Transverse colon (tissue), 4 donors: ENCODE results near the gene MAP3K1. TPM values are rescaled to one million over a fixed set of nuclear protein-coding genes. Genes with fewer than 3 reads are reported as not detected.
A peak's percentile ranks its signal among the peaks of the same experiment; 100 is the strongest.

Experiments used
- DNase-seq: peaks from one replicate; pipeline ENCODE4 v3.0.0-alpha.2; 2019
- H3K27ac ChIP-seq, 4 donors: fragments of 200-600 bp; sonication (generic); 2 replicates each; pipeline ENCODE4 v1.5.1; 2016 to 2018; ENCODE audit warnings: inconsistent platforms in 4 of 4
- H3K27me3 ChIP-seq: fragments of 200-600 bp; sonication (generic); 2 replicates; pipeline ENCODE4 v1.5.1; 2017; ENCODE audit warnings: inconsistent platforms
- H3K36me3 ChIP-seq, 4 donors: fragments of 200-600 bp; sonication (generic); 2 replicates each; pipeline ENCODE4 v1.5.1; 2017 to 2019; ENCODE audit warnings: inconsistent platforms in 4 of 4
- H3K4me1 ChIP-seq, 4 donors: fragments of 200-600 bp; sonication (generic); 2 replicates each; pipeline ENCODE4 v1.5.1; 2017 to 2020; ENCODE audit warnings: inconsistent platforms in 4 of 4
- H3K4me3 ChIP-seq, 4 donors: fragments of 200-600 bp; sonication (generic); 1 replicate in 1 of 4; 2 replicates in 3 of 4; pipeline versions ENCODE4 v1.5.1 to v1.6.1; 2017 to 2019; ENCODE audit warnings: inconsistent platforms in 4 of 4
- H3K9me3 ChIP-seq, 2 donors: fragments of 200-600 bp; sonication (generic); 2 replicates each; pipeline ENCODE4 v1.5.1; 2017 to 2019; ENCODE audit warnings: inconsistent platforms in 2 of 2
- EP300 ChIP-seq: sonication (generic); formaldehyde crosslinking; IDR thresholded peaks from one replicate; pipeline ENCODE4 v1.6.1; 2017; ENCODE audit warnings: antibody characterized with exemption, low read depth
- POLR2A ChIP-seq: fragments of 450-650 bp; IDR thresholded peaks from one replicate; pipeline ENCODE4 v1.6.1; 2016; ENCODE audit warnings: antibody characterized with exemption, mild to moderate bottlenecking, moderate library complexity
- POLR2AphosphoS5 ChIP-seq, 3 donors: sonication (generic); formaldehyde crosslinking; IDR thresholded peaks; one replicate each; pipeline ENCODE4 v1.6.1; 2016; ENCODE audit warnings: antibody characterized with exemption in 3 of 3
- WGBS, 2 donors: methylation state at CpG; one replicate each; pipeline ENCODE4 v1.1.5; 2018; ENCODE audit warnings: low coverage in 1 of 2; 5-methylcytosine and 5-hydroxymethylcytosine counted together
- in situ Hi-C, 4 donors: fragments of 200-750 bp; cut with MboI; loops; one replicate each; pipeline versions ENCODE4 v1.15.0 to v1.15.1; 2017; ENCODE audit warnings: low sequenced_read_pairs in 3 of 4, low pct_ligation_motif_present in 1 of 4, low pct_unique_long_range_greater_than_20kb in 1 of 4
- intact Hi-C: fragments of 100-400 bp; cut with DNase I; formaldehyde crosslinking; loops from one replicate; pipeline ENCODE4 v1.15.1; 2023; ENCODE audit warnings: low total_unique reads
- total RNA-seq, 4 donors: library from RNA; depleted of rRNA; stranded (reverse); fragments of >200 nt; gene quantifications; one replicate each; pipeline ENCODE4 v1.1.0, GENCODE V29; 2016
- TF ChIP-seq, protein P1 (sequence below), 5 experiments: fragments of 200-600 bp in 3 of 5; fragments of 450-650 bp in 2 of 5; sonication (generic) in 3 of 5; IDR thresholded peaks; 1 replicate in 2 of 5; 2 replicates in 3 of 5; pipeline ENCODE4 v1.5.1; 2016 to 2017; ENCODE audit warnings: antibody characterized with exemption in 5 of 5, inconsistent platforms in 3 of 5, mild to moderate bottlenecking in 2 of 5, moderate library complexity in 1 of 5

MAP3K1 gene
- total RNA-seq, 4 donors from 2014 or later = 8.6 to 17.3 (median 12.4) TPM

DNA sequence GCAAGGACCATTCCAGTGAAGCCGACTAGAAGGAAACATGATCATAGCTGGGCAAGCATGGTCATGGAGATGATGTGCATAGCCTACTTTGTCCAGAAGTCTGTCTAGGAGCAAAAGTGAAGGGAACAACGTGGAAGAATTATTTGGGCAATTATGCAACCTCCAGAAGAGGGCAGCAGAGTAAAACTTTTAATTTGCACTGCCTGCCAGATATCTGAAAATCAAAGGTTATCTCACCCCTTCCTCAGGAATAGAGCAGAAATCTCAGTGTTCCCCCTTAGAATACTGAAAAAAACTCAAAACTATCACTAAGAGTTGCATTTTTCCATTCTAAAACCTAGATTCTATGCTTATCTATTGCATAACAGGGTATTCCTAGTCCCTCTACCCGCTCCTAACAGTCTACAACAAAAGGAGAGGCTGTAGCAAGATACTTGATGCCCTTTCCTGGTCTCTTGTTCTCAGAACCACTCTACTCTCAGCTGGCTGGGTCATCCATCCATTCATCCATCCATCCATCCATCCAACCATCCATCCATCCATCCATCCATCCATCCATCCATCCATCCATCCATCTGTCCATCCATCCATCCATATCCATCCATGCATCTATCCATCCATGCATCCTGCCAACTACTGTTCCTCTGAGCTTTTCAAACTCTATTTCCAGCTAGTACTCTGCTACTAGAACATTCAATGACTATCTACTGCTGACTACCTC, 85.7 kb downstream of the MAP3K1 start:
- no peaks in the 10 kb centered on the region for H3K9me3 ChIP-seq
- in situ Hi-C loops (loop anchor here in 3 of 4 donors (5.0 to 25.0 kb wide), 3 partner anchors 311 to 324 kb away; no protein-coding TSS in a partner anchor), intact Hi-C loops (no loop called here)
- no peak for DNase-seq
- no peaks in the 10 kb centered on the region for H3K4me1 ChIP-seq
- TF ChIP-seq, protein P1, sequence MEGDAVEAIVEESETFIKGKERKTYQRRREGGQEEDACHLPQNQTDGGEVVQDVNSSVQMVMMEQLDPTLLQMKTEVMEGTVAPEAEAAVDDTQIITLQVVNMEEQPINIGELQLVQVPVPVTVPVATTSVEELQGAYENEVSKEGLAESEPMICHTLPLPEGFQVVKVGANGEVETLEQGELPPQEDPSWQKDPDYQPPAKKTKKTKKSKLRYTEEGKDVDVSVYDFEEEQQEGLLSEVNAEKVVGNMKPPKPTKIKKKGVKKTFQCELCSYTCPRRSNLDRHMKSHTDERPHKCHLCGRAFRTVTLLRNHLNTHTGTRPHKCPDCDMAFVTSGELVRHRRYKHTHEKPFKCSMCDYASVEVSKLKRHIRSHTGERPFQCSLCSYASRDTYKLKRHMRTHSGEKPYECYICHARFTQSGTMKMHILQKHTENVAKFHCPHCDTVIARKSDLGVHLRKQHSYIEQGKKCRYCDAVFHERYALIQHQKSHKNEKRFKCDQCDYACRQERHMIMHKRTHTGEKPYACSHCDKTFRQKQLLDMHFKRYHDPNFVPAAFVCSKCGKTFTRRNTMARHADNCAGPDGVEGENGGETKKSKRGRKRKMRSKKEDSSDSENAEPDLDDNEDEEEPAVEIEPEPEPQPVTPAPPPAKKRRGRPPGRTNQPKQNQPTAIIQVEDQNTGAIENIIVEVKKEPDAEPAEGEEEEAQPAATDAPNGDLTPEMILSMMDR (IDR thresholded peaks at IDR 0.05) = peak; percentile 70 to 83 (median 72)
- TF ChIP-seq POLR2AphosphoS5 (IDR thresholded peaks at IDR 0.05) = no peak
- no peaks in the 10 kb centered on the region for H3K27me3 ChIP-seq
- no peaks in the 10 kb centered on the region for H3K36me3 ChIP-seq
- 33 to 38% methylated on average over 3 of the region's 3 CpGs for WGBS, 2 donors
- H3K4me3 ChIP-seq = no peak overlapping the region
- H3K27ac ChIP-seq = no peak overlapping the region

DNA sequence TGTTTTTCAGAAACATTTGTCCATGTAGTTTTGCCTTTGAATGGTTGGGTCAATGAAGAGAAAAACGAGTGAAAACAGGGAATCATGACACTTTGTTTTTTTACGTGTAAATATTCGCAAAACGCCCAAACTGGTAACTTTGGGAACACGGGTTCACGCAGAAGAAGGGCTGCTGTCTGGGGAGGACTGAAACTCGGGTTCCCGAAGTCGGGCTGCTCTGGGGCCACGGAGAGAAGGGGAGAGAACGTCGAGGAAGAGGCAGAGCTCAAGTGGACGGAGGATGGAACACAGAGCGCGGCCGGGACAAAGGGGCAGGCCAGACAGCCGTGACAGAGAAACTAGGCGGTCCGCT, 93.6 kb downstream of the MAP3K1 start:
- Histone ChIP-seq H3K27me3 (no peaks in the 10 kb centered on the region), H3K4me3 (peak overlapping the region; percentile 65 to 88 (median 73)), H3K27ac (peak overlapping the region; percentile 96 to 99 (median 98)), H3K36me3 (no peaks in the 10 kb centered on the region), H3K9me3 (no peaks in the 10 kb centered on the region), H3K4me1 (peaks cover 11 to 17% (median 12%) of the 10 kb centered on the region in 4 donors)
- 0 to 1% methylated on average over 7 to 19 of the region's 19 CpGs for WGBS, 2 donors
- DNase-seq = no peak
- TF ChIP-seq POLR2AphosphoS5 (IDR thresholded peaks at IDR 0.05) (peak in 2 of 3 donors; percentile 10 to 32), POLR2A (no peak)
- intact Hi-C loops (loop anchor here (2.0 kb wide), 1 partner anchor 308 kb away; no protein-coding TSS in a partner anchor), in situ Hi-C loops (loop anchor here in 2 of 4 donors (10.0 to 25.0 kb wide), 2 partner anchors 303 to 316 kb away; no protein-coding TSS in a partner anchor)

DNA sequence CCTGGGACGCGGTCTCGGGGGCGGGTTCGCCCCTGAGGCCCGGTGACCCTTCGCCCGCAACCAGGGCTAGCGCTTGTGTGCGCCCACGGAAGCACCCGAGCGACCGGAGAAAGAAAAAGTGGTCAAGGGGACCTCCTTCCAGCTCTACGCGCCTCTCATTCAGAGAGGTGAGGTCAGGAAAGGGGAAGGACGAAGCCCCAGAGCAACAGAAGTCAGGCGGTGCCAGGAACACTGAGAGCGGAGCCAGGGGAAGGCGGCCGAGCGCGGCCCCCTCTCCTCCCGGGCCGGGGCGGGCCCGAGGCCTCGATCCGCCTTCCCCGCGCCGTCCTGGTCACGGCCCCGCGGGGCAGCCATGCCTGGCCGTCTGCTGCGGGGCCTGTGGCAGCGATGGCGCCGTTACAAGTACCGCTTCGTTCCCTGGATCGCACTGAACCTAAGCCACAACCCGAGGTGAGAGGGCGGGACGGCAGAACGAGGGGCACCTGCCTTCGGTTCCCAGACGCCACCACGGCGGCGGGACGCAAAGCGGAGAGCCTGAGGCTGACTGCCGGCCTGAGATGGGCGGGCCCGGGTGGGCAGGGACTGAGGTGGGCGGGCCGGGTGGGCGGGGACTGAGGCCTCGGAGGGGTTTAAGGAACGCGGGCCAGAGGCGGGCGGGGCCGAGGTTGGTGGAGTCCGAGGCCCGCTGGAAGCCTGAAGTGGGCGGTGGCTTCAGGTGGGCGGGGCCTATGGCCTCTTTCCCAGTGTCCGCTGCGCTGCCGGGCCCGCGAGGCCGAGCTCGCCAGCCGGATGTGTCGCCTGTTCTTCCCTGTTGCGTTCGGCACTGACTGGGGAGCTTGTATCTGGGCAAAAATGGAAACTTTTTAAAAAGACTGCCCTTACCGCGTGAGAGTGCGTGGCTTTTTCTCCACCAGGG, 94.2 kb downstream of the MAP3K1 start, which contains the start of gene SETD9:
TSS of gene SETD9 (plus strand) at position 303 of the 916 bp plus-strand sequence. CDS start at position 353, 50 bp downstream.
- peak; percentile 99 for DNase-seq
- peak within 1 kb of the TSS; percentile 65 to 88 (median 73) for H3K4me3 ChIP-seq
- intact Hi-C loops = loop anchor here (1.0 to 2.0 kb wide), 2 partner anchors 265 to 307 kb away; partner anchors contain the start of gene GPBP1
- H3K9me3 ChIP-seq = no peaks in the 10 kb centered on the region
- peak; percentile 75 to 86 (median 81) for TF ChIP-seq POLR2AphosphoS5 (IDR thresholded peaks at IDR 0.05)
- TF ChIP-seq POLR2A = peak; percentile 89
- TF ChIP-seq, protein P1 (IDR thresholded peaks at IDR 0.05) = no peak
- TF ChIP-seq EP300 = no peak
- H3K36me3 ChIP-seq = no peaks in the 10 kb centered on the region
- H3K27me3 ChIP-seq = no peaks in the 10 kb centered on the region
- in situ Hi-C loops = loop anchor here in 2 of 4 donors (10.0 to 25.0 kb wide), 2 partner anchors 303 to 315 kb away; no protein-coding TSS in a partner anchor
- peak within 1 kb of the TSS; percentile 96 to 99 (median 98) for H3K27ac ChIP-seq
- H3K4me1 ChIP-seq = peaks cover 11 to 17% (median 12%) of the 10 kb centered on the region in 4 donors
- 0% methylated on average over 61 of the region's 84 CpGs; no CpG with 5 or more reads in 1 of the 2 donors for WGBS, 2 donors

DNA sequence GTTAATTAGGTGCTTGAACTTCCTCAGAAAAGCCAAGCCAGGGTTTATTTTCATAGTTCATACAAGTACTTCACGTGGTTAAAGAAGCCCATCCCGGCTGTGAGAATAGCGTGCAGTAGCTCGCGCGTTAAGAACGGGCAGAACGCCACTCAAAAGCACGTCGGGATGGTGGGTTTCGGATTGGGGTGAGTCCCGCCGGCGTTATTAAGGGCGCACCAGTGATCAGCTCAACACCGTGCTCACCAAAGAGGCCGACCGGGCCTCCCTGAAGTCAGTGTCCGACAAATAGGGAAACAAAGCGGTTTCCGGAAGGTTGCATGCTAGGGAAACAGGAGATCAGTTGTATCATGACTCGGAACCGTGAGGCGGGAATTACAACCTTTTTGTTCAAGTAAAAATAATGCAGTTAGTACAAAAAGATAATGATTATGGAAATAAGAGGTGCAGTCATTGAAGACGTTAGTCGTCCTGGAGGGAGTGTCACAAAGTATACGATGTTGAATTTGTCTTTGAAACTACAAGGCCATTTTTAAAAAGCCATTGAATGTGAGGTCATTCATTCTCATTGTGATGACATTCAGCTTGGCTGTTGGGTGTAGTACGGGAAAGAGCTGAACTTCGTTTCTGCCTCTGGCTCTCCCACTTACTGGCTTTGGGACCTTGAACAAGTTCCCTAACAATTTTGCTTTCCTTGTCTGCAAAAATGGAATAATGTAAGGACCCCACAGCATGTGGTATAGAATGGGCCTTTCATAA, 95.0 kb downstream of the MAP3K1 start:
- TF ChIP-seq POLR2AphosphoS5 (IDR thresholded peaks at IDR 0.05) (no peak), POLR2A (no peak), EP300 (no peak)
- TF ChIP-seq, protein P1 (IDR thresholded peaks at IDR 0.05) = peak in 1 of 5 experiments; percentile 20
- peak; percentile 59 for DNase-seq
- Histone ChIP-seq H3K4me1 (peaks cover 11 to 17% (median 12%) of the 10 kb centered on the region in 4 donors), H3K9me3 (no peaks in the 10 kb centered on the region), H3K27ac (peak overlapping the region; percentile 96 to 99 (median 98)), H3K4me3 (peak overlapping the region; percentile 36 to 88 (median 66)), H3K36me3 (peaks cover 0 to 4% (median 0%) of the 10 kb centered on the region in 4 donors), H3K27me3 (no peaks in the 10 kb centered on the region)
- in situ Hi-C loops = loop anchor here in 1 of 4 donors (25.0 kb wide), 1 partner anchor 302 kb away; no protein-coding TSS in a partner anchor
- WGBS, 2 donors = 1 to 5% methylated on average over 8 to 29 of the region's 29 CpGs
- intact Hi-C loops = loop anchor here (1.0 kb wide), 1 partner anchor 264 kb away; the partner anchor contains the start of gene GPBP1
